HG03060 (cell line): ENCODE data around the gene CDK6.

Experiments
- ATAC-seq: cut with Tn5 transposase; IDR thresholded peaks from one replicate; pipeline ENCODE4 v1.9.1; 2021; ENCODE audit warnings: low read depth, moderate number of reproducible peaks; ENCODE audit not compliant: unreplicated experiment

Gene CDK6

GRCh38 chr7:92716825-92717580 is 119.4 kb downstream of the CDK6 start:
- no peak for ATAC-seq

GRCh38 chr7:92715963-92716362 is 120.4 kb downstream of the CDK6 start:
- ATAC-seq, result no peak

GRCh38 chr7:92714767-92715166 is 121.6 kb downstream of the CDK6 start:
- ATAC-seq, result no peak

GRCh38 chr7:92714280-92714679 is 122.1 kb downstream of the CDK6 start:
- ATAC-seq, result no peak

- no peak for ATAC-seq
These were observed 126.5 kb downstream of the CDK6 start for GRCh38 chr7:92709912-92710311.

- ATAC-seq, result no peak
These were observed 127.2 kb downstream of the CDK6 start for GRCh38 chr7:92709150-92709549.

GRCh38 chr7:92708111-92709042 is 128.0 kb downstream of the CDK6 start:
- ATAC-seq, result no peak

GRCh38 chr7:92707435-92707834 is 128.9 kb downstream of the CDK6 start:
- ATAC-seq, result no peak

GRCh38 chr7:92706563-92706962 is 129.8 kb downstream of the CDK6 start:
- ATAC-seq, result no peak

- ATAC-seq, result no peak
These were observed 130.5 kb downstream of the CDK6 start for GRCh38 chr7:92705831-92706230.

GRCh38 chr7:92704858-92705257 is 131.5 kb downstream of the CDK6 start:
- ATAC-seq, result no peak

GRCh38 chr7:92702535-92702934 is 133.8 kb downstream of the CDK6 start:
- ATAC-seq, result no peak

- ATAC-seq, result no peak
These were observed 136.3 kb downstream of the CDK6 start for GRCh38 chr7:92699966-92700514.

- no peak for ATAC-seq
These were observed 136.8 kb downstream of the CDK6 start for GRCh38 chr7:92699560-92699959.

- ATAC-seq, result no peak
These were observed 138.0 kb downstream of the CDK6 start for GRCh38 chr7:92698237-92698841.

GRCh38 chr7:92697414-92697813 is 139.0 kb downstream of the CDK6 start:
- ATAC-seq, result no peak

GRCh38 chr7:92697012-92697411 is 139.4 kb downstream of the CDK6 start:
- ATAC-seq, result no peak

- no peak for ATAC-seq
These were observed 139.8 kb downstream of the CDK6 start for GRCh38 chr7:92696584-92696983.

- no peak for ATAC-seq
These were observed 140.8 kb downstream of the CDK6 start for GRCh38 chr7:92695308-92696261.

- ATAC-seq, result no peak
These were observed 142.2 kb downstream of the CDK6 start for GRCh38 chr7:92694211-92694610.
